GM19328 (cell line): Measurements from ENCODE around the gene PCDH1.

Experiments
- ATAC-seq: cut with Tn5 transposase; IDR thresholded peaks from one replicate; pipeline ENCODE4 v1.9.1; 2021; ENCODE audit warnings: mild to moderate bottlenecking, moderate library complexity; ENCODE audit not compliant: unreplicated experiment

PCDH1 gene

DNA sequence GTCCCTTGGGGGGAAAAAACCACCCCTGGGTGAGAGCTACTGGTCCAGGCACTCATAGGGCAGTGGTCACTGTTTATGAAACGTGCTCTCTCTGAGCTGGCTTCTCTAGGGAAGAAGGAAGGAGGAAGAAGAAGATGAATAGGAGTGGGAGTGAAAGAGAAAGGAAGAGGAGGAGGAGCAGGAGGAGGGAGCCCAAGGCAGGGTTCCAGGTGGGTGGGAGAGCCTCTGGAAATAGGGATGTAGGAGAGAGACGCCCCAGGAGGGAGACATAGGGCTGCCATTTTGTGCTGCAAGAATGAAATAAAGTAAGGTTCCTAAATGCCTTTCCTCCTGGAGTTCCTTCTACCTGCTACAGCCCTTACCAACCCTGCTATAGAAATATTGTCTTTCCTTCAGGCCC, 65.7 kb downstream of the PCDH1 start:
- ATAC-seq = no peak

- ATAC-seq = no peak
Measured at GRCh38 chr5:141811287-141812155, 66.7 kb downstream of the PCDH1 start.

GRCh38 chr5:141810702-141811101, 67.5 kb downstream of the PCDH1 start:
- ATAC-seq = no peak

GRCh38 chr5:141809380-141810096, 68.7 kb downstream of the PCDH1 start:
- ATAC-seq = no peak

DNA sequence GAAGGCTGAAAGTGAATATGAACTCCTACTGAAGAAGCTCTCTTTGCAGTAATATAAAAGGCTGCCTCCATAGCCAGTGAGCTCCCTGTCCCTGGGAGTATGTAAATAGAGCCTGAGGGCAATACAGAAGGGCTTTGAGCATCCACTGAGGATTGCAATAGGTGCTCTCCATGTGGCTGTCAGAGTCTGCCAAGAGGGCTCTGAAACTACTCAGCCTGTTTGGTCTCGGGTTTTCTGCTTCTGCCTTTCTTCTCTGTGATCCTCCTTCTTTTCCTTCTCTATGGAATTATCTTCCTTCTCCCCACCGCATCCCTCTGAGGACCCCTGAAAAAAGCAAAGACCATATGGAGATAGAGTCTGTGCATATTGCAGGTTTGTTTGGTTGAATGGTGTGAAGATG, 69.4 kb downstream of the PCDH1 start:
- no peak for ATAC-seq

DNA sequence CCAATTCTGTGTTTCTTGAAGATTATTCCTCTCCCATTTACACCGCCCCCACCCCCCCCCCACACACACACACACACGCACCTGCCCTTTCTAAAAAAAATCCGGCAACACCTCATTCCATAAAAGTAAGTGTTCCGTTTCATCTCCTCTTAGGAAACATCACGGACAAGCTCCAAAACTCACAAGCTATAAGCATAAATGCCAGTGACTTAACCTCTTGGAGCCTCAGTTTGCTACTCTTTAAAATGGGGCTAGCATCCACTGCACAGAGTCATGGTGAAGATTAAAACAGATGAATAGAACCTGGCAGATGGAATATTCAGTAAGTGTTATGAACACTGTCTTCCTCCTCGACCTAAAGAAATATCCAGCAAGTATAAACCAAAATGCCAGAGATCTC, 70.5 kb downstream of the PCDH1 start:
- ATAC-seq = no peak

- no peak for ATAC-seq
Measured at GRCh38 chr5:141807329-141807728, 70.9 kb downstream of the PCDH1 start.

DNA sequence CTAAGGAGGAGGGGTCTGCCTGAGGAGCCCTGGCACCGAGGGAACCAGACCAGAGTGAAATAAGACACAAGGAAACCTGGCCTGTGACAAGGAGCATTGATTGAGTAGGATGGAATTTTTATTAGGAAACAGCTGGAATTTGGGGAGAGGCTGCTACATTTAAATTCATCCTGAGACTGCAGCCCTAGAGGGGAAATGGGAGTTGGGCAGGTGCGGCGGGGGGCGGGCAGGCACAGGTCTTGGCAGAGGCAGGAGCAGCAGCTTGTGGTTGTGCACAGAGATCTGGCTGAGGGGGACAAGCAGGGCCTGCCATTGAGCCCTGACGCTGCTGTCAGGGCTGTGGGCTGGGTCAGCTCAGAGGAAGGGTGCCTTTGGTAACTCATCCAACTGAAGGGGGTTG, 71.6 kb downstream of the PCDH1 start:
- no peak for ATAC-seq

DNA sequence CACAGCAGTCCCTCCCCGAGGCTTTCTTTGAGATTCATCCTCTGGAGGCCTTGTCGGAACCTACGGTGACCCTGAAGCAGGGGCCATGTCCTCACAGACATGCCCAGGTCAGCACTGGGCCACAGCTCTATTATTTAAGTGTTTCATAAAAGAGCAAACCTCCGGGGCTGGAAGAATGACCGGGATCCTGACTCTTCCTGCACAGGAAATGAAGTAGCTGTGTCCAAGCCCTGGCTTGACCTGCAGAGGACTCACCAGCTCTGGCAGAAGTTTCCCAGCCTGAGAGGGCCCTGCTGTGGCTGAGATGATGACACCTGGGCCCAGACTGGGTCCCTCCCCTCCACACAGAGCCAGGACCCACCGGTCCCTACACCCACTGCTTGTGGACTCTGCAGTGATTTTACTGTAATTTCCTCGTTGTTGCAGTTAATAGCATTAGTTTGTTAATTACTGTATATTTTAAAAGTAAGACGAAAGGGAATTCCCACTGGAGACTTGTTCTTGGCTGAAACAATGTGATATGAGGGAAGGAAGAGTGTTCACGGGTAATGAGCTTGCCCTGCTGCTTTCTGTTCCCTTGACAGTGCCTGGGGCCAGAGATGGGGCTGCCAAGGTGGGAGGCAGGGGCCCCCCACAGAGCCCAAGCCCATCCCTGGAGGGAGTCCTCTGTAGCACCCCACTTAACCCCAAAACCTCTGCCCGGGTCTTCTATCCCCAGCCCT, 72.2 kb downstream of the PCDH1 start:
- no peak for ATAC-seq

- no peak for ATAC-seq
Measured at GRCh38 chr5:141804475-141804874, 73.7 kb downstream of the PCDH1 start.
